Chondrocyte (in vitro differentiated cells): ENCODE measurements around the gene SP6. TPM values are rescaled to one million over a fixed set of nuclear protein-coding genes. Genes with fewer than 3 reads are reported as not detected.

Experiments used
- DNase-seq: peaks from one replicate; pipeline ENCODE4 v3.0.0; 2021; ENCODE audit warnings: mixed read lengths, low spot score
- H3K27ac Mint-ChIP-seq: one replicate; pipeline ENCODE4 v1.8.0; 2021; ENCODE audit warnings: mild to moderate bottlenecking, moderate library complexity, mixed read lengths; ENCODE audit not compliant: unreplicated experiment
- H3K27me3 Mint-ChIP-seq: 2 replicates; pipeline ENCODE4 v1.8.0; 2021; ENCODE audit warnings: low read depth, mixed read lengths
- H3K36me3 Mint-ChIP-seq: 2 replicates; pipeline ENCODE4 v1.8.0; 2021; ENCODE audit warnings: low read depth, mixed read lengths
- H3K4me1 Mint-ChIP-seq: 2 replicates; pipeline ENCODE4 v1.8.0; 2021; ENCODE audit warnings: low read depth, mild to moderate bottlenecking, mixed read lengths
- H3K4me3 Mint-ChIP-seq: one replicate; pipeline ENCODE4 v1.8.0; 2021; ENCODE audit warnings: mild to moderate bottlenecking, moderate library complexity, mixed read lengths; ENCODE audit not compliant: unreplicated experiment
- H3K9me3 Mint-ChIP-seq: 2 replicates; pipeline ENCODE4 v1.8.0; 2021; ENCODE audit warnings: low read depth, mixed read lengths
- CTCF ChIP-seq: fragments of 200-600 bp; sonication (generic); IDR thresholded peaks from 2 replicates; pipeline ENCODE4 v1.5.0; 2021; ENCODE audit warnings: antibody characterized with exemption, mild to moderate bottlenecking, moderate library complexity
- total RNA-seq: library from RNA; stranded (reverse); gene quantifications from 3 replicates; pipeline ENCODE4 v1.2.1, GENCODE V29; 2021

The SP6 gene
- total RNA-seq, 1 donor from 2014 or later: 0.05 TPM

DNA sequence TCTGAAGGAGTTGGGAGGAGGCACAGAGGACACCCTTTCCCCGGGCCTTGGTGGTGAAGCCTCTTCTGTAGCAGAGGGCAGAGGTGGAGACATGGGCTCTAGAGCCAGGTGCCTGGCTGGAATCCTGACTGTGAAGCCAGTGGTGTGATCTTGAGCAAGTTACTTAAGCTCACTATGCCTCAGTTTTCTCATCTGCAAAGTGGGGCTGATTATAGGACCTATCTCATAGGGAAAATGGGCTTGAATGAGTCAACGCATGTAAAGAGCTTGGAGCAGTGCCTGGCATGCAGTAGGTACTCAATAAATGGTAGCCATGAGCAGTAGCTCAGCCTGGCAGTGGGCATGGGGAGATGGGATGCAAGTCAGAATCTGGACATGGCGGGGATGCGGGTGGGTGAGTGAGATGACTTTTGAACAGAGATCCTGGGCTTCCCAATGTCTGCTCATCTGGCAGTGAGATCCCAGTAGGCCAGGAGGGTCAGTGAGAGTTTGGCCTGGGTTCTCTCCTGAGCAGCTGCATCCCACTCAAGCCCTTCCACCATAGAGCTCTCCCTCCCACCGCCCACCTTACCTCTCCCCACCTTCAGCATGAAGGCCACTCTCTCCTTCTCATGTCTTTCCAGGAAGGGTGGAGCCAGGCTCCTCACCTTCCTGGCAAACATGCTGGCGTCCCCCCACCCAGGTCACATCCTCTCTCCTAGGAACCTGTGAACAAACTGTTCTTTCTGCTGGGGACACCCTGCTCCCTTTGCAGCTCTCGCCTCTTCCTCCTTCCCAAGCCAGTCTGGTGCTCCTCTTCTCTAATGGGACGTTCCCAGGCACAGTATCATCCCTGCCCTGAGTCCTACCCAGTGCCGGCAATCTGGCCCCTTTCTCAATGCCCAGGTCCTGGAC lies 32.0 kb upstream of the SP6 start:
- DNase-seq: peak; percentile 43
- H3K9me3 Mint-ChIP-seq: no peaks in the 10 kb centered on the region
- H3K27ac Mint-ChIP-seq: no peak overlapping the region
- no peak for TF ChIP-seq CTCF
- peaks cover 10% of the 10 kb centered on the region for H3K27me3 Mint-ChIP-seq
- peaks cover 5% of the 10 kb centered on the region for H3K4me1 Mint-ChIP-seq
- no peak overlapping the region for H3K4me3 Mint-ChIP-seq
- H3K36me3 Mint-ChIP-seq: no peaks in the 10 kb centered on the region

DNA sequence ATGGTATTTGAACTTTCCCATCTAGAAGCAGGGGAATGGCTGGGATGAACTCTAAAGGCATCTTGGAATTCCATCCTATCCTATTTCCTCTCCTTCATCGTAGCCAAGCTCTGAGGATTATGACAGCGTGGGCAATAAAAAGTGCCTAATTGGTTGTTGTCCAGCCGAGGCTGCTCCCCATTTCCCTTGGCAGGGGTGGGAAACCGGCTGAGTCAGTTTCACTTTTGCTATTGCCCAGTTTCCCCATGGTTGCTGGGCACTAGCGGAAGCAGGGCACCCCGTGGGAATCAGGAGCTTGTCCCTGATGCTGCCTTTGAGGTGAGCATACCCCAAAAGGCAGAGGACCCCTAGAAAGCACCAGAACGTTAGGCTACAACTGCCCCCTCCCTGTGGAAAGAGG lies 31.3 kb upstream of the SP6 start:
- H3K9me3 Mint-ChIP-seq: no peaks in the 10 kb centered on the region
- H3K36me3 Mint-ChIP-seq: no peaks in the 10 kb centered on the region
- no peak overlapping the region for H3K4me3 Mint-ChIP-seq
- H3K27ac Mint-ChIP-seq: no peak overlapping the region
- TF ChIP-seq CTCF: no peak
- peak; percentile 48 for DNase-seq
- peaks cover 5% of the 10 kb centered on the region for H3K4me1 Mint-ChIP-seq
- peaks cover 10% of the 10 kb centered on the region for H3K27me3 Mint-ChIP-seq

DNA sequence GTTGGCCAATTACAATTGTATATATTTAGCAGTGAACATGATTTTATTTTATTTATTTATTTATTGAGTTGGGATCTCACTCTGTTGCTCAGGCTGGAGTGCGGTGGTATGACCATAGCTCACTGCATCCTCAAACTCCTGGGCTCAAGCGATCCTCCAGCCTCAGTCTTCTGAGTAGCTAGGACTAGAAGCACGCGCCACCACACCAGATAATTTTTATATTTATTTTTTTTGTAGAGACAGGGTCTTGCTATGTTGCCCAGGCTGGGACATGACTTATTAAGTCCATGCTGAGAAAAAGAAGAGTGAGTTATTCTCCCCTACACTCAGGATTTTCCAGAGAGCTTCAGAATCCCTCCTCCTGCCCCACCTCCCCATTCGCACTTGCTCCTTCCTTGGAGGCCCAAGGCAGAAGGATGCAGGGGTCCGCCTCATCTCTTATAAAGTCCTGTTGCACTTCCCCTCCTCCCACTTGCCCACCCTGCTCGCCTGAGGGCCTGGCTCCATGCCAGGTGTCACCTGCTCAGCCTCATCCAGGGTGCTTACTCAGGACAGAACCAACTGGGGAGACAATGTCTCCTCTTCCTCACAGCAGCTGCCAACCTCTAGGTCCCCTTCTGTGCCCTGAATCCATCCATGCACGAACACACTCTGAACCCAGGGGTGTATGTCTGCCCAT lies 29.0 kb upstream of the SP6 start:
- DNase-seq: peak; percentile 54
- H3K4me3 Mint-ChIP-seq: no peak overlapping the region
- no peaks in the 10 kb centered on the region for H3K9me3 Mint-ChIP-seq
- no peaks in the 10 kb centered on the region for H3K36me3 Mint-ChIP-seq
- peaks cover 10% of the 10 kb centered on the region for H3K27me3 Mint-ChIP-seq
- peaks cover 15% of the 10 kb centered on the region for H3K4me1 Mint-ChIP-seq
- H3K27ac Mint-ChIP-seq: no peak overlapping the region
- no peak for TF ChIP-seq CTCF

- Mint-ChIP-seq H3K4me1 (peaks cover 21% of the 10 kb centered on the region), H3K27ac (no peak overlapping the region), H3K4me3 (no peak overlapping the region), H3K9me3 (no peaks in the 10 kb centered on the region), H3K27me3 (peaks cover 13% of the 10 kb centered on the region), H3K36me3 (no peaks in the 10 kb centered on the region)
- TF ChIP-seq CTCF: no peak
- DNase-seq: no peak
These were observed 28.1 kb upstream of the SP6 start for GRCh38 chr17:47879028-47879585.
